Loucy (cell line): ENCODE measurements around the gene DYNC1LI1.
A peak's percentile ranks its signal among the peaks of the same experiment; 100 is the strongest.

ENCODE experiments used
- H2AFZ ChIP-seq: fragments of 200-600 bp; sonication (generic); 2 replicates; pipeline ENCODE4 v1.6.0; 2016; ENCODE audit warnings: antibody characterized with exemption, mild to moderate bottlenecking, low read length, moderate library complexity
- H3F3A ChIP-seq: fragments of 200-600 bp; 2 replicates; pipeline ENCODE4 v1.6.0; 2016; ENCODE audit warnings: antibody characterized with exemption, low read depth, mild to moderate bottlenecking
- H3K27me3 ChIP-seq: fragments of 200-600 bp; sonication (generic); 2 replicates; pipeline ENCODE4 v1.6.1; 2014; ENCODE audit warnings: low read length, mild to moderate bottlenecking; ENCODE audit not compliant: insufficient read depth, poor library complexity, severe bottlenecking
- H3K36me3 ChIP-seq: fragments of 200-600 bp; sonication (generic); 2 replicates; pipeline ENCODE4 v1.6.1; 2016; ENCODE audit warnings: low read length; ENCODE audit not compliant: insufficient read depth
- H3K4me1 ChIP-seq: fragments of 200-600 bp; sonication (generic); 2 replicates; pipeline ENCODE4 v1.5.1; 2014; ENCODE audit warnings: low read length, mild to moderate bottlenecking; ENCODE audit not compliant: insufficient read depth, poor library complexity, severe bottlenecking
- H3K4me2 ChIP-seq: fragments of 200-600 bp; sonication (generic); 2 replicates; pipeline ENCODE4 v1.6.0; 2014; ENCODE audit warnings: antibody characterized with exemption, low read length, low read depth, mild to moderate bottlenecking; ENCODE audit not compliant: poor library complexity, severe bottlenecking
- H3K4me3 ChIP-seq: fragments of 200-600 bp; sonication (generic); 2 replicates; pipeline ENCODE4 v1.5.1; 2014; ENCODE audit warnings: low read length, mild to moderate bottlenecking, mixed read lengths; ENCODE audit not compliant: poor library complexity, severe bottlenecking
- H3K79me2 ChIP-seq: fragments of 200-600 bp; sonication (generic); 2 replicates; pipeline ENCODE4 v1.6.1; 2014; ENCODE audit warnings: low read length; ENCODE audit not compliant: insufficient read depth
- H3K9ac ChIP-seq: fragments of 200-600 bp; sonication (generic); 2 replicates; pipeline ENCODE4 v1.6.0; 2014; ENCODE audit warnings: mild to moderate bottlenecking, low read depth, low read length, moderate library complexity; ENCODE audit not compliant: poor library complexity, severe bottlenecking
- H3K9me2 ChIP-seq: fragments of 200-600 bp; sonication (generic); replicated peaks from 2 replicates; pipeline ENCODE4 v1.6.1; 2016; ENCODE audit warnings: low read depth, low read length, mixed read lengths
- H3K9me3 ChIP-seq: fragments of 200-600 bp; sonication (generic); 2 replicates; pipeline ENCODE4 v1.6.1; 2014; ENCODE audit warnings: mild to moderate bottlenecking, antibody characterized with exemption, low read length, low read depth; ENCODE audit not compliant: insufficient read depth
- H4K20me1 ChIP-seq: fragments of 200-600 bp; sonication (generic); 2 replicates; pipeline ENCODE4 v1.6.0; 2014; ENCODE audit warnings: antibody characterized with exemption, low read length, mild to moderate bottlenecking; ENCODE audit not compliant: insufficient read depth, poor library complexity, severe bottlenecking
- EZH2phosphoT487 ChIP-seq: fragments of 200-600 bp; IDR thresholded peaks from 2 replicates; pipeline ENCODE4 v1.6.1; 2018; ENCODE audit warnings: antibody characterized with exemption, mild to moderate bottlenecking, moderate library complexity, borderline replicate concordance
- TF ChIP-seq, protein P1 (sequence below): fragments of 200-600 bp; sonication (generic); conservative IDR thresholded peaks from 2 replicates; pipeline ENCODE4 v1.5.1; 2014; ENCODE audit warnings: mild to moderate bottlenecking, antibody characterized with exemption, low read length

The DYNC1LI1 gene

DNA sequence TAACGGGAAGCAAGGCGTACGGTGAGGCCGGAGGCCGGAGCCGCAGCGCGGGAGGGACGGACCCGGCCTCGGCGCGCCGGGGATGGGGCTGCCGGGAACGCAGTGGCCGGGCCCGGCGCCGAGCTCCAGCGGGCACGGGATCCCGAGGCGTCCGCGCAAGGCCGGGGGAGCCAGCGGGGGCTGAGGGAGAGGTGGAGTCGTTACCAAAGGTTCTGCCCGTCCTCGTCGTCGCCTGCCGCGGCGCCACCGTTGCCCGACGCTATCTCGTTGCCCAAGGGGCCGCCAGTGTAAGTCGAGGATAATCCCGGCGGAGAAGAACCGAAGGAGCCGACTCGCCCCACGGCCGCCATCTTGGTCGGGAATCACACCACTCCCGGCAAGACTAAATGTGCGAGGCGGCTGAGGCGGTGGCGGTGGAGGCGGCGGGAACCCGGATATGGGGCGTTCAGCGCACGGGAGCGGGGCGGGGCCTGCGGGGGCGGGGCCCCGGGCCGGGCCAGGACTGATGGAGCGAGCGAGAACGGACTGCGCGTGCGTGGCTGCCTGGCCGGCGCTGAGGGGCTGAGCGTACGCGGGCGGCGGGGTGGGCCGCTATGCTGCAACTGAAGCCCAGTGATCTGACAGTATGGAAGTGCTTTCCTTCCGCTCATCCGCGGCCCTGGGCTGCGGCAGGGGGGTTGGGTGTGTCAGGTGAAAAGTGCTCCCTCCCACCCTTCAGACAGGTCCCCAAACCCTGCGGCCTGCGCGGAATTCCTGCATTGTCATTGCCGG is at the start of gene DYNC1LI1:
DYNC1LI1 (minus strand) TSS at position 438 of the 771 bp plus-strand sequence; CDS start at position 350, 88 bp downstream.
- no peaks in the 10 kb centered on the region for H3K9me3 ChIP-seq
- H3K4me2 ChIP-seq, result peak within 1 kb of the TSS; percentile 89
- H3K4me1 ChIP-seq, result peaks cover 32% of the 10 kb centered on the region
- peaks cover 5% of the 10 kb centered on the region; the same call in 1 of the 2 replicates for H3K36me3 ChIP-seq
- H3K4me3 ChIP-seq, result peak within 1 kb of the TSS; percentile 73
- H4K20me1 ChIP-seq, result peaks cover 28% of the 10 kb centered on the region
- H2AFZ ChIP-seq, result peak within 1 kb of the TSS; percentile 98
- no peaks in the 10 kb centered on the region for H3K9me2 ChIP-seq
- no peak for TF ChIP-seq EZH2phosphoT487
- TF ChIP-seq, protein P1, sequence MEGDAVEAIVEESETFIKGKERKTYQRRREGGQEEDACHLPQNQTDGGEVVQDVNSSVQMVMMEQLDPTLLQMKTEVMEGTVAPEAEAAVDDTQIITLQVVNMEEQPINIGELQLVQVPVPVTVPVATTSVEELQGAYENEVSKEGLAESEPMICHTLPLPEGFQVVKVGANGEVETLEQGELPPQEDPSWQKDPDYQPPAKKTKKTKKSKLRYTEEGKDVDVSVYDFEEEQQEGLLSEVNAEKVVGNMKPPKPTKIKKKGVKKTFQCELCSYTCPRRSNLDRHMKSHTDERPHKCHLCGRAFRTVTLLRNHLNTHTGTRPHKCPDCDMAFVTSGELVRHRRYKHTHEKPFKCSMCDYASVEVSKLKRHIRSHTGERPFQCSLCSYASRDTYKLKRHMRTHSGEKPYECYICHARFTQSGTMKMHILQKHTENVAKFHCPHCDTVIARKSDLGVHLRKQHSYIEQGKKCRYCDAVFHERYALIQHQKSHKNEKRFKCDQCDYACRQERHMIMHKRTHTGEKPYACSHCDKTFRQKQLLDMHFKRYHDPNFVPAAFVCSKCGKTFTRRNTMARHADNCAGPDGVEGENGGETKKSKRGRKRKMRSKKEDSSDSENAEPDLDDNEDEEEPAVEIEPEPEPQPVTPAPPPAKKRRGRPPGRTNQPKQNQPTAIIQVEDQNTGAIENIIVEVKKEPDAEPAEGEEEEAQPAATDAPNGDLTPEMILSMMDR, result no peak
- H3K27me3 ChIP-seq, result no peaks in the 10 kb centered on the region
- H3K79me2 ChIP-seq, result peaks cover 47% of the 10 kb centered on the region
- peak within 1 kb of the TSS; percentile 80 for H3K9ac ChIP-seq
- peaks cover 3% of the 10 kb centered on the region; the same call in 1 of the 2 replicates for H3F3A ChIP-seq

DNA sequence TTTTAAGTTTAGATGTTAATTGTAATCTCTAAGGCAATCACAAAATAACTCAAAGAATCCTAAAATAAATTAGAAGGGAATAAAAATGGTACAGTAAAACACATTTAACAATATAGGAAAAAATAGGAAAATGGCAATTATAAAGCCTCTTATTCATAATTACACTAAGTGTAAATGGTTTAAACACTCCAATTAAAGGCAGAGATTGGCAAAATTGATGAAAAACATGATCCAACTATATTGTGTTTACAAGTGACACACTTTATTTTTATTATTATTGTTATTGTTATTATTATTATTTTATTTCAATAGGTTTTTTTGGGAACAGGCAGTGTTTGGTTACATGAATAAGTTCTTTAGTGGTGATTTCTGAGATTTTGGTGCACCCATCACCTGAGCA is 48.7 kb upstream of the DYNC1LI1 start:
- H3K36me3 ChIP-seq, result no peaks in the 10 kb centered on the region
- H3K9me2 ChIP-seq, result no peaks in the 10 kb centered on the region
- H3K4me1 ChIP-seq, result no peaks in the 10 kb centered on the region
- H3K79me2 ChIP-seq, result no peaks in the 10 kb centered on the region
- no peaks in the 10 kb centered on the region for H3K27me3 ChIP-seq
- no peak overlapping the region for H3K4me2 ChIP-seq
- H4K20me1 ChIP-seq, result no peaks in the 10 kb centered on the region
- TF ChIP-seq, protein P1, result no peak
- no peak for TF ChIP-seq EZH2phosphoT487
- no peaks in the 10 kb centered on the region for H3K9me3 ChIP-seq
- H3K4me3 ChIP-seq, result no peak overlapping the region
- H3F3A ChIP-seq, result no peaks in the 10 kb centered on the region
- H3K9ac ChIP-seq, result no peak overlapping the region
- H2AFZ ChIP-seq, result no peak overlapping the region

DNA sequence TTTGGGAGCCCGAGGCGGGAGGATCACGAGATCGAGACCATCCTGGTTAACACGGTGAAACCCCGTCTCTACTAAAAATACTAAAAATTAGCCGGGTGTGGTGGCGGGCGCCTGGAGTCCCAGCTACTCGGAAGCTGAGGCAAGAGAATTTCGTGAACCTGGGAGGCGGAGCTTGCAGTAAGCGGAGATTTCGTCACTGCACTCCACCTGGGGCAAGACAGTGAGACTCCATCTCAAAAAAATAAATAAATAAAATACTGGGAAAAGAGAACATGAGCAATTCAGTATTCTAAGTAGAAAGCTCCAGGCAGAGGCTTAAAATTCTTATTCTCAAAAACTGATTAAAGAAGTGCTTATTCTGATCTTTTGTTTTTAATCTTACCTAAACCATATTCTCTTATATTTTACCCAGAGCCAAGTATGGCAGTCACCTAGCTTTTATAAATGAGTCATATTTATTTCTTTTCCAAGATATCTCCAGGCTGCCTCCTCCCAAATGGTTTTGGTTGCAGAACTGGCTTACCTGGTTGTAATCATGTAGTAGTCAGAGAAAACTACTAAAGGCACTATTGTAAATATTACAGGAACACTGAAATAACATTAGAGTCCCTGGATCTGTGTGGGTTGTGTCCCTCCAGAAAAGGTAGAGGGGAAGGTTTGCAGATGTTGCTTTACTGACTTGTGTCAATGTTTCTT is 45.8 kb upstream of the DYNC1LI1 start:
- H3K4me3 ChIP-seq, result no peak overlapping the region
- no peaks in the 10 kb centered on the region for H3K36me3 ChIP-seq
- no peak overlapping the region for H3K4me2 ChIP-seq
- H3K9ac ChIP-seq, result no peak overlapping the region
- H3K9me3 ChIP-seq, result no peaks in the 10 kb centered on the region
- no peaks in the 10 kb centered on the region for H3K27me3 ChIP-seq
- H2AFZ ChIP-seq, result no peak overlapping the region
- H4K20me1 ChIP-seq, result no peaks in the 10 kb centered on the region
- no peaks in the 10 kb centered on the region for H3K79me2 ChIP-seq
- TF ChIP-seq, protein P1, result no peak
- TF ChIP-seq EZH2phosphoT487, result no peak
- H3K4me1 ChIP-seq, result no peaks in the 10 kb centered on the region
- no peaks in the 10 kb centered on the region for H3K9me2 ChIP-seq
- H3F3A ChIP-seq, result no peaks in the 10 kb centered on the region
